Measurements from ENCODE around the gene PRKCA. TPM values are rescaled to one million over a fixed set of nuclear protein-coding genes. Genes with fewer than 3 reads are reported as not detected.

Gene PRKCA
- total and polyA plus RNA-seq, 9 of the 15 experiments (the other 6 are each of a cell fraction or from before 2014, with no cell fraction given), result 3.2 to 33.0 (median 17.8) TPM

DNA sequence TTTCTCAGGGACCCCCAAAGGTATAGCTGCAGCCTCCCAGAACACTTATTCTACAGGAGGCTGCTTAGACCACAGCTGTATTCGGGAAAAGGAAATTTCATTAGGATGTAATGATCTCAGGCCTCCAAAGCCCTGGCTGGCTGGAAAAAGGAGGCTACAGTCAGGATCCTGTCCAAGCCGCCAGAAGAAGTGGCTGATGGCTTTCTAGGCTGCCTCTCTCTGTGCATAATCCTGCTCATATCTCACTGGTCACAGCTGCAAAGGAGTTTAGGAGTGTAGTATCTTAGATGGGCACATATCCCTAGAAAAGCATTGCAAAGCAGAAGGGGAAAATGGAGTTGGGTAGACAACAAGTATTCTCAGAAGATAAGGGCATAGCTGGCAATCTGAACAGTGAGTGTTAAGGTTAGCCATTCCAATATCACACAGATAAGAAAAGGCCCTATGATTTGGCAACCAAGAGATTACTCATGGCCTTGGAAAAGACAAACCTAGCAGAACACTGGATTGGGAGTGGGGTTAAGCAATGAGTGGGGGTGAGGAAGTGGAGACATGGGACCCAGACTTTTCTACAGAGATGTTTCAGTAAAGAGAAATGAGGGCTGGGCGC lies 26.0 kb upstream of the PRKCA start (continued):
- TF ChIP-seq, protein P1, sequence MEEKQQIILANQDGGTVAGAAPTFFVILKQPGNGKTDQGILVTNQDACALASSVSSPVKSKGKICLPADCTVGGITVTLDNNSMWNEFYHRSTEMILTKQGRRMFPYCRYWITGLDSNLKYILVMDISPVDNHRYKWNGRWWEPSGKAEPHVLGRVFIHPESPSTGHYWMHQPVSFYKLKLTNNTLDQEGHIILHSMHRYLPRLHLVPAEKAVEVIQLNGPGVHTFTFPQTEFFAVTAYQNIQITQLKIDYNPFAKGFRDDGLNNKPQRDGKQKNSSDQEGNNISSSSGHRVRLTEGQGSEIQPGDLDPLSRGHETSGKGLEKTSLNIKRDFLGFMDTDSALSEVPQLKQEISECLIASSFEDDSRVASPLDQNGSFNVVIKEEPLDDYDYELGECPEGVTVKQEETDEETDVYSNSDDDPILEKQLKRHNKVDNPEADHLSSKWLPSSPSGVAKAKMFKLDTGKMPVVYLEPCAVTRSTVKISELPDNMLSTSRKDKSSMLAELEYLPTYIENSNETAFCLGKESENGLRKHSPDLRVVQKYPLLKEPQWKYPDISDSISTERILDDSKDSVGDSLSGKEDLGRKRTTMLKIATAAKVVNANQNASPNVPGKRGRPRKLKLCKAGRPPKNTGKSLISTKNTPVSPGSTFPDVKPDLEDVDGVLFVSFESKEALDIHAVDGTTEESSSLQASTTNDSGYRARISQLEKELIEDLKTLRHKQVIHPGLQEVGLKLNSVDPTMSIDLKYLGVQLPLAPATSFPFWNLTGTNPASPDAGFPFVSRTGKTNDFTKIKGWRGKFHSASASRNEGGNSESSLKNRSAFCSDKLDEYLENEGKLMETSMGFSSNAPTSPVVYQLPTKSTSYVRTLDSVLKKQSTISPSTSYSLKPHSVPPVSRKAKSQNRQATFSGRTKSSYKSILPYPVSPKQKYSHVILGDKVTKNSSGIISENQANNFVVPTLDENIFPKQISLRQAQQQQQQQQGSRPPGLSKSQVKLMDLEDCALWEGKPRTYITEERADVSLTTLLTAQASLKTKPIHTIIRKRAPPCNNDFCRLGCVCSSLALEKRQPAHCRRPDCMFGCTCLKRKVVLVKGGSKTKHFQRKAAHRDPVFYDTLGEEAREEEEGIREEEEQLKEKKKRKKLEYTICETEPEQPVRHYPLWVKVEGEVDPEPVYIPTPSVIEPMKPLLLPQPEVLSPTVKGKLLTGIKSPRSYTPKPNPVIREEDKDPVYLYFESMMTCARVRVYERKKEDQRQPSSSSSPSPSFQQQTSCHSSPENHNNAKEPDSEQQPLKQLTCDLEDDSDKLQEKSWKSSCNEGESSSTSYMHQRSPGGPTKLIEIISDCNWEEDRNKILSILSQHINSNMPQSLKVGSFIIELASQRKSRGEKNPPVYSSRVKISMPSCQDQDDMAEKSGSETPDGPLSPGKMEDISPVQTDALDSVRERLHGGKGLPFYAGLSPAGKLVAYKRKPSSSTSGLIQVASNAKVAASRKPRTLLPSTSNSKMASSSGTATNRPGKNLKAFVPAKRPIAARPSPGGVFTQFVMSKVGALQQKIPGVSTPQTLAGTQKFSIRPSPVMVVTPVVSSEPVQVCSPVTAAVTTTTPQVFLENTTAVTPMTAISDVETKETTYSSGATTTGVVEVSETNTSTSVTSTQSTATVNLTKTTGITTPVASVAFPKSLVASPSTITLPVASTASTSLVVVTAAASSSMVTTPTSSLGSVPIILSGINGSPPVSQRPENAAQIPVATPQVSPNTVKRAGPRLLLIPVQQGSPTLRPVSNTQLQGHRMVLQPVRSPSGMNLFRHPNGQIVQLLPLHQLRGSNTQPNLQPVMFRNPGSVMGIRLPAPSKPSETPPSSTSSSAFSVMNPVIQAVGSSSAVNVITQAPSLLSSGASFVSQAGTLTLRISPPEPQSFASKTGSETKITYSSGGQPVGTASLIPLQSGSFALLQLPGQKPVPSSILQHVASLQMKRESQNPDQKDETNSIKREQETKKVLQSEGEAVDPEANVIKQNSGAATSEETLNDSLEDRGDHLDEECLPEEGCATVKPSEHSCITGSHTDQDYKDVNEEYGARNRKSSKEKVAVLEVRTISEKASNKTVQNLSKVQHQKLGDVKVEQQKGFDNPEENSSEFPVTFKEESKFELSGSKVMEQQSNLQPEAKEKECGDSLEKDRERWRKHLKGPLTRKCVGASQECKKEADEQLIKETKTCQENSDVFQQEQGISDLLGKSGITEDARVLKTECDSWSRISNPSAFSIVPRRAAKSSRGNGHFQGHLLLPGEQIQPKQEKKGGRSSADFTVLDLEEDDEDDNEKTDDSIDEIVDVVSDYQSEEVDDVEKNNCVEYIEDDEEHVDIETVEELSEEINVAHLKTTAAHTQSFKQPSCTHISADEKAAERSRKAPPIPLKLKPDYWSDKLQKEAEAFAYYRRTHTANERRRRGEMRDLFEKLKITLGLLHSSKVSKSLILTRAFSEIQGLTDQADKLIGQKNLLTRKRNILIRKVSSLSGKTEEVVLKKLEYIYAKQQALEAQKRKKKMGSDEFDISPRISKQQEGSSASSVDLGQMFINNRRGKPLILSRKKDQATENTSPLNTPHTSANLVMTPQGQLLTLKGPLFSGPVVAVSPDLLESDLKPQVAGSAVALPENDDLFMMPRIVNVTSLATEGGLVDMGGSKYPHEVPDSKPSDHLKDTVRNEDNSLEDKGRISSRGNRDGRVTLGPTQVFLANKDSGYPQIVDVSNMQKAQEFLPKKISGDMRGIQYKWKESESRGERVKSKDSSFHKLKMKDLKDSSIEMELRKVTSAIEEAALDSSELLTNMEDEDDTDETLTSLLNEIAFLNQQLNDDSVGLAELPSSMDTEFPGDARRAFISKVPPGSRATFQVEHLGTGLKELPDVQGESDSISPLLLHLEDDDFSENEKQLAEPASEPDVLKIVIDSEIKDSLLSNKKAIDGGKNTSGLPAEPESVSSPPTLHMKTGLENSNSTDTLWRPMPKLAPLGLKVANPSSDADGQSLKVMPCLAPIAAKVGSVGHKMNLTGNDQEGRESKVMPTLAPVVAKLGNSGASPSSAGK (IDR thresholded peaks at IDR 0.05), result no peak
- TF ChIP-seq, protein P2, sequence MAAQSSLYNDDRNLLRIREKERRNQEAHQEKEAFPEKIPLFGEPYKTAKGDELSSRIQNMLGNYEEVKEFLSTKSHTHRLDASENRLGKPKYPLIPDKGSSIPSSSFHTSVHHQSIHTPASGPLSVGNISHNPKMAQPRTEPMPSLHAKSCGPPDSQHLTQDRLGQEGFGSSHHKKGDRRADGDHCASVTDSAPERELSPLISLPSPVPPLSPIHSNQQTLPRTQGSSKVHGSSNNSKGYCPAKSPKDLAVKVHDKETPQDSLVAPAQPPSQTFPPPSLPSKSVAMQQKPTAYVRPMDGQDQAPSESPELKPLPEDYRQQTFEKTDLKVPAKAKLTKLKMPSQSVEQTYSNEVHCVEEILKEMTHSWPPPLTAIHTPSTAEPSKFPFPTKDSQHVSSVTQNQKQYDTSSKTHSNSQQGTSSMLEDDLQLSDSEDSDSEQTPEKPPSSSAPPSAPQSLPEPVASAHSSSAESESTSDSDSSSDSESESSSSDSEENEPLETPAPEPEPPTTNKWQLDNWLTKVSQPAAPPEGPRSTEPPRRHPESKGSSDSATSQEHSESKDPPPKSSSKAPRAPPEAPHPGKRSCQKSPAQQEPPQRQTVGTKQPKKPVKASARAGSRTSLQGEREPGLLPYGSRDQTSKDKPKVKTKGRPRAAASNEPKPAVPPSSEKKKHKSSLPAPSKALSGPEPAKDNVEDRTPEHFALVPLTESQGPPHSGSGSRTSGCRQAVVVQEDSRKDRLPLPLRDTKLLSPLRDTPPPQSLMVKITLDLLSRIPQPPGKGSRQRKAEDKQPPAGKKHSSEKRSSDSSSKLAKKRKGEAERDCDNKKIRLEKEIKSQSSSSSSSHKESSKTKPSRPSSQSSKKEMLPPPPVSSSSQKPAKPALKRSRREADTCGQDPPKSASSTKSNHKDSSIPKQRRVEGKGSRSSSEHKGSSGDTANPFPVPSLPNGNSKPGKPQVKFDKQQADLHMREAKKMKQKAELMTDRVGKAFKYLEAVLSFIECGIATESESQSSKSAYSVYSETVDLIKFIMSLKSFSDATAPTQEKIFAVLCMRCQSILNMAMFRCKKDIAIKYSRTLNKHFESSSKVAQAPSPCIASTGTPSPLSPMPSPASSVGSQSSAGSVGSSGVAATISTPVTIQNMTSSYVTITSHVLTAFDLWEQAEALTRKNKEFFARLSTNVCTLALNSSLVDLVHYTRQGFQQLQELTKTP (IDR thresholded peaks at IDR 0.05; ENCODE audit: low read depth in 1 of 2, partially characterized antibody in 2 of 2), result no peak
- TF ChIP-seq RBM14 (IDR thresholded peaks at IDR 0.05; ENCODE audit: borderline replicate concordance, insufficient read depth, low read depth, low read length) (no peak), BCL6 (CRISPR knock-in tag; IDR thresholded peaks at IDR 0.05) (no peak), NR4A1 (CRISPR knock-in tag; IDR thresholded peaks at IDR 0.05) (no peak), NR4A1 (tag; IDR thresholded peaks at IDR 0.05) (no peak), EP400 (IDR thresholded peaks at IDR 0.05) (no peak), ZNF165 (CRISPR knock-in tag; IDR thresholded peaks at IDR 0.05; ENCODE audit: borderline replicate concordance) (no peak), ZNF239 (CRISPR knock-in tag; IDR thresholded peaks at IDR 0.05) (no peak), CBFA2T2 (conservative IDR thresholded peaks at IDR 0.05) (peak; percentile 87), MEF2D (tag; conservative IDR thresholded peaks at IDR 0.05; ENCODE audit: low read depth) (no peak), DPF2 (IDR thresholded peaks at IDR 0.05) (no peak)
- TF ChIP-seq, protein P3, sequence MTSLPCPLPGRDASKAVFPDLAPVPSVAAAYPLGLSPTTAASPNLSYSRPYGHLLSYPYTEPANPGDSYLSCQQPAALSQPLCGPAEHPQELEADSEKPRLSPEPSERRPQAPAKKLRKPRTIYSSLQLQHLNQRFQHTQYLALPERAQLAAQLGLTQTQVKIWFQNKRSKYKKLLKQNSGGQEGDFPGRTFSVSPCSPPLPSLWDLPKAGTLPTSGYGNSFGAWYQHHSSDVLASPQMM (CRISPR knock-in tag; IDR thresholded peaks at IDR 0.05), result no peak

Data from K562 (cell line).